Measurements from ENCODE around the gene STAB2. TPM values are rescaled to one million over a fixed set of nuclear protein-coding genes. Genes with fewer than 3 reads are reported as not detected.

STAB2 gene
- total RNA-seq, 1 experiment from 2014 or later = not detected

DNA sequence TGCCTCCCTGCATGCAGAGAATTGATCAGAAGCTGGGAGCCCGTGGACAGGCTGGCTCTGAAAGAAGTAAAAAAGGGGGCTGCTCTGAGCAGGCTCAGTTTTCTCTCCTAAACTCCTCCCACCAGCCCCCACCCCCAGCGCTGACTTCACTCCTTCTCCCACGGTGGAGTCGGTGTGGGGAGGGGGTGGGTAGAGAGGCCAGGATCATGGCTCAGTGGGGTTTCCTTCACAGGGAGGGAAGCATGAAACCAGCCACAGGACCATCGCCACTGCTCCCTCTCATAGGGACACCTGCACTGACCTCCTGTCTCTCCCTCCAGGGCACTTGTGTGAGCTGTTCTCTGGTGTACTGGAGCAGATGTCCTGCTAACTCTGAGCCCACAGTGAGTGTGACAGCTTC, 78.9 kb downstream of the STAB2 start:
- Histone ChIP-seq H3K4me3 (no peak overlapping the region), H3K27me3 (0 out of 2 replicates have a peak, but pooled peaks cover 2% of the 10 kb centered on the region), H3K9me3 (no peaks in the 10 kb centered on the region), H3K36me3 (no peaks in the 10 kb centered on the region)
- DNase-seq = no peak

DNA sequence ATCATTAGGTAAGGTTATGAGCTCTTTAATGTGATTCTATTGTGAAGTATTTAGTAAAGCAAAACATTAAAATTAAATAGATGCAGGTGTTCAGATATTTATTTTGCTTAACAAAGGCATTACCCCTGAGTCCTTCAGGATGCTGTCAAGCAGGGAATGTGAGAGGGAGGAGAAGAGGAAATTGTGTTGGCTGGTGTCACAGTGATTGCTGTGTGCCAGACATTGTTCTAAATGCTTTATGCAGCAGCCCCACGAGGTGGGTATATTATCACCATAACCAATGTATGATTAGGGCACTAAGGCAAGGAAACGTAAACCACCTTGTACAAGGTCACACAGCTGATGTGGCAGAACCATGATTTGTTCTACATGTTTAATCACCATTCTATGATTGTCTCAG, 80.1 kb downstream of the STAB2 start:
- no peak for DNase-seq
- Histone ChIP-seq H3K36me3 (no peaks in the 10 kb centered on the region), H3K9me3 (no peaks in the 10 kb centered on the region), H3K27me3 (0 out of 2 replicates have a peak, but pooled peaks cover 2% of the 10 kb centered on the region), H3K4me3 (no peak overlapping the region)

DNA sequence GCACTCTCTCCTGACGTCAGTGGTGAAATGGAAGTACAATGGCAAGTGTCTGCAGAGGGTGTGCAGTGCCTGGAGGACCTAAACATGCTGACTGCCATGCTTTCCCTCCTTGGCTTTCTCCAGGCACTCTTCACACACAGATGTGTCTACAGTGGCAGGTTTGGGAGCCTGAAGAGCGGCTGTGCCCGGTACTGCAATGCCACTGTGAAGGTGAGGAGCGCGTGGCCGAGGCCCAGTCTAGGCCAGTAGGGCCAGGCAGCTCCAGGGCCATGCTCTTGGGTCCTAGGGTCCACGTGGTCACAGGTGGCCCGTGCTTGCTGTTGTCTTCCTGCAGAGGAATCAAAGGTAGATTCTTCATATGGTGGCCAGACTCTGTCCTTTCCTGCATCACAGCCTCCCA, 81.4 kb downstream of the STAB2 start:
- no peaks in the 10 kb centered on the region for H3K36me3 ChIP-seq
- H3K9me3 ChIP-seq = no peaks in the 10 kb centered on the region
- 0 out of 2 replicates have a peak, but pooled peaks cover 2% of the 10 kb centered on the region for H3K27me3 ChIP-seq
- no peak for DNase-seq
- no peak overlapping the region for H3K4me3 ChIP-seq

DNA sequence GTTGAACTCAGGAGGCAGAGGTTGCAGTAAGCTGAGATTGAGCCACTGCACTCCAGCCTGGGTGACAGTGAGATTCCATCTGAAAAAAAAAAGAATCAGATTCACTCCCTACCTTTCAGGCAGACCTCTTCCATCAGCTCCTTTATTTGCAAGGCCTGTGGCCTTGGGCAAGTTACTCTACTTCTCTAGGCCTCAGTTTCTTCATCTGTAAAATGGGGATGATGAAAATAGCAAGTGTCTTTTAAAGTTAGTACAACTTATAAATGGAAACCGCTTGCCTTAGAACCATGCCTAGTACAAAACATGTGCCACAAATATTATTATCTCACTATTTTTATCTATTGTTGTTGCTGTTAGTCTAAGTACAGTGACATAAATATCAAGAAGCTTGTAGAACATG, 84.3 kb downstream of the STAB2 start:
- DNase-seq = no peak
- H3K4me3 ChIP-seq = no peak overlapping the region
- H3K36me3 ChIP-seq = no peaks in the 10 kb centered on the region
- 0 out of 2 replicates have a peak, but pooled peaks cover 2% of the 10 kb centered on the region for H3K27me3 ChIP-seq
- no peaks in the 10 kb centered on the region for H3K9me3 ChIP-seq

DNA sequence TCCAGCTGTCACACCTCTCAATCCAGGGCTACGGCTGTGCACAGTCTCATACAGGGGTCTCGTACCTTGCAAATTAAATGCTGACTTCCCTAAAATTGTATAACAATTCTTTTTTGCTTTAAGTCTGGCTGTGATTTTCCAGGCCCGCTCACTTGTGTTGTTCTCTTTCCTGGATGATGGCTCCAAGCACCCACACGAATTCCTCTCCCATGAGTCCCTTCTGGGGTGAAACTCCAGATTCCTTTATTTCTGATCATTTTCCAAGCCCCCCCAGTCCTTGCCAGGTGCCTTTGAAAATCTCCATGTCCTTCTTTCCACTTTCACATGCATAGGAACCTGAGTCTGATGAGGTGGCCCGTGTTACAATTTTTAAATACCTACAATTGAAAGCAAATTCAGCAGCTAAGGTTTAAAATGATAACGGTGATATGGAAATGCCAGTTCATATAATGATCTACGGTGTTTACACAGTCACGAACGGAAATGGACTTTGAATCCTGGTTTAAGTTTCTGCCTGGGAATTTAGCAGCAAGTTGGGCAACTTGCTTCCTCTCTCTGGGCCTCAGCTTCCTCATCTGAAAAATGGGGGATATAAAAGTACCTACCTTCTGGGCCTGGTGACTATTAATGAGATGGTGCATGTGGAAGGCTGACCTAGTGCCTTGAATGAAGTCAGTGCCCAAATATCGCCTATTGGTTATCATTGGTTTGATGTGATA, 85.5 kb downstream of the STAB2 start:
- DNase-seq = peak; percentile 15

DNA sequence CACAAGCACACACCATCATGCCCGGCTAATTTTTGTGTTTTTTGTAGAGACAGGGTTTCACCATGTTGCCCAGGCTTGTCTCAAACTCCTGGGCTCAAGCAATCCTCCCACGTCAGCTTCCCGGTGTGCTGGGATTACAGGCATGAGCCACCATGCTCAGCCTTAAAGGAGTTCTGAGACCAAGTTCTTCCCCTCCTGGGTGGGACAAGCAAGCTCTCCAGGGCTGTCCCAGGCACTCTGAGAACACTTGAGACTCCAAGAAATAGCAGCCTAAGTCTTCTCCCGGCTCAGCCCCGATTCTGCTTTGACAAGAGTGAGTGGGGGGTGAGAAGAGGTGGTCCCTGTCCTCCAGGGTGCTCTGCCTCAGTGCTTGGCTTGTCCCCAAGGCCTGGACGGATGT, 86.4 kb downstream of the STAB2 start:
- Histone ChIP-seq H3K9me3 (no peaks in the 10 kb centered on the region), H3K4me3 (no peak overlapping the region), H3K27me3 (no peaks in the 10 kb centered on the region), H3K36me3 (no peaks in the 10 kb centered on the region)
- no peak for DNase-seq

More for the DNA sequence above, 85.5 kb downstream of the STAB2 start:
- H3K36me3 ChIP-seq = no peaks in the 10 kb centered on the region
- H3K9me3 ChIP-seq = no peaks in the 10 kb centered on the region
- no peak overlapping the region for H3K4me3 ChIP-seq
- no peaks in the 10 kb centered on the region for H3K27me3 ChIP-seq

DNA sequence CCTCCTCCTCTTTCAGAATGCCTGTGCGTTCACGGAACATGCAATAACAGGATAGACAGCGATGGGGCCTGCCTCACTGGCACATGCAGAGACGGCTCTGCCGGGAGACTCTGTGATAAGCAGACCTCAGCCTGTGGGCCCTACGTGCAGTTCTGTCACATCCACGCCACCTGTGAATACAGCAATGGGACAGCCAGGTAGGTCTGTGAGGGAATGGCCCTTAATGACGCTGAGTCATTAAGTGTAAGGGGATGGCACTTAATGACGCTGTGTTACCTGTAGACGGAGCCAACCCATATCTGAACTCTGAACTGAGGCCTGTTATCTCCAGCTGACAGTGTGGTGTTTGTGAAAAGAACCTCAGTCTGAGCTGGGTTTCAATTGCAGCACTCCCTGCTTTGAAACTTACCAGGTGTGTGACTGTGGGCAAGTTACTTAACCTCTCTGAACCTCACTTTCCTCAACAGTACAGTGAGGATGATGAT, 86.9 kb downstream of the STAB2 start:
- Histone ChIP-seq H3K9me3 (no peaks in the 10 kb centered on the region), H3K36me3 (no peaks in the 10 kb centered on the region), H3K4me3 (no peak overlapping the region), H3K27me3 (no peaks in the 10 kb centered on the region)
- DNase-seq = no peak

DNA sequence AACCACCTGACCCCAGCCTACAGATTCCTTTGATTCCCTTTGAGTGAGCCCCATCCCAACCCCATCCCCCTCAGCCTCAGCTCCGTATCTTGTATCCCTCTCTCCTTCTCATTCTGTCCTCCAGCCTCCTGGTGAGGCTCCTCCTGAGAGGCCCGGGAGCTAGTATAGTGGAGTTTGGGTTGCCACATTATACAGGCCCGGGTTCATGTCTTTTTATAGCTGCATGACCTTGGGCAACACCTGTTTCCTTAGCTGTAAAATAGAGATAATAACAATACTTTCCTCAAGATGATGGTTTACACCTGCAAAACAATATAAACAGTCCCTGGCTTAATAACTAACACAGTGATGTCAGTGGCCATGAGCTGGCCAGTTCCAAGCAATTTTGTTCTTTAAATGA, 89.8 kb downstream of the STAB2 start:
- Histone ChIP-seq H3K36me3 (no peaks in the 10 kb centered on the region), H3K27me3 (no peaks in the 10 kb centered on the region), H3K4me3 (no peak overlapping the region), H3K9me3 (no peaks in the 10 kb centered on the region)
- DNase-seq = no peak

DNA sequence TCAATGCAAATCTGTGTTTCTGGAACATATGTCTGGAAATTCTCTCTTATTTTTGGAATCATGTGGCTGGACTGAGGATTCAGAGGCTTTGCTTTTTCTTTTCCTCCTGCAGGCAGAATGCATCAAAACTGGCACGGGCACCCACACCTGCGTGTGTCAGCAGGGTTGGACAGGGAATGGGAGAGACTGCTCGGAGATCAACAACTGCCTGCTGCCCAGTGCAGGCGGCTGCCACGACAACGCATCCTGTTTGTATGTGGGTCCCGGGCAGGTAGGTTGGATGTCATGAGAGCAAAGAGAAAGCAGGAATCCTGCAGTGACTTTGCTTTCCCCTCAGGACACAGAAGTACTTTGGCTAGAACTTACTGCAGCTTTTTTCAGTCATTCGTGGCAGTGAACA, 90.3 kb downstream of the STAB2 start:
- no peak for DNase-seq
- Histone ChIP-seq H3K4me3 (no peak overlapping the region), H3K36me3 (no peaks in the 10 kb centered on the region), H3K27me3 (no peaks in the 10 kb centered on the region), H3K9me3 (no peaks in the 10 kb centered on the region)

DNA sequence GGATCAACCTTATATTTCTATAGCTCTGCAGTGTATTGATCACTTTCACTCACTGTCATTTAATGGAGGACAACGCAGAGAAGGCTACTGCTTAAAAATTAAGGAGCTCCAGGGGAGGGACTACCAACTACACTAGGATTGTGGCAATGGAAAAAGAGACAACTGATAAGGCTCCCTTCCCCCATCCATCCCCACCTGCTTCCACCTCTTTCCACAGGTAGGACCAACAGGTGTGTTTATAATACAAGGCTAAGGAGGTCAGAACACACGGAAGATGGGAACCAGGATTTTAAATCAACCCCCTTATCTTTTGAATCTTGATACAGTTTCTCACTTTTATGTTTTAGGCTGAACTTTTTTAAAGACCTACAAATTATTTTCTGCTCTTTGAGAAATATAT, 90.8 kb downstream of the STAB2 start:
- no peaks in the 10 kb centered on the region for H3K9me3 ChIP-seq
- no peaks in the 10 kb centered on the region for H3K27me3 ChIP-seq
- H3K36me3 ChIP-seq = no peaks in the 10 kb centered on the region
- no peak for DNase-seq
- no peak overlapping the region for H3K4me3 ChIP-seq

DNA sequence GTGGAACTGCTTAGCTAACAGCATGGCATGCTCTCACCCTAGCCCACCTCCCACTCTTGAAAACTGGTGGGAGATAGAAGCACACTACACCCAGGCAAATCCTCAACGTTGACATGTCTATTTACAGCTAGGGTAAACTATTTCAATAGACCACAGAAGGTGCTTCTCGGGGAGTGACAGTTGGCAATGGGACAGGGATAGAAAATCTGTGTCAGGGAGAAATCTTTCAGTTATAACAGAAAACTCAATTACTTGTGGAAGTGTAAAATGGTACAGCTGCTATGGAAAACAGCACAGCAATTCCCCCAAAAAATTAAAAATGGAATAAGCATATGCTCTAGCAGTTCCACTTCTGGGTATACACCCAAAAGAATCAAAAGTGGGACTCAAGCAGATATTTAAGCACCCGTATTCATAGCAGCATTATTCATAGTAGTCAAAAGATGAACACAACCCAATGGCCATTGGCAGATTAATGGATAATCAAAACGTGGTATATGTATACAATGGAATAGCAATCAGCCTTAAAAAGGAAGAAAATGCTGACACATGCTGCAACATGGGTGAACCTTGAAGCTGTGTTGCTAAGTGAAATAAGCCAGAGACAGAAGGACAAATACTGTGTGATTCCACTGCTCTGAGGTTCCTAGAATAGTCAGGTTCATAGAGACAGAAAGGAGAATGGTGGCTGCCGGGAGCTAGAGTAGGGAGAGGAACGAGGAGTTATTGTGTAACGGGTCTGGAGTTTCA, 92.5 kb downstream of the STAB2 start:
- H3K36me3 ChIP-seq = no peaks in the 10 kb centered on the region
- no peak overlapping the region for H3K4me3 ChIP-seq
- H3K27me3 ChIP-seq = no peaks in the 10 kb centered on the region
- H3K9me3 ChIP-seq = no peaks in the 10 kb centered on the region
- DNase-seq = no peak

DNA sequence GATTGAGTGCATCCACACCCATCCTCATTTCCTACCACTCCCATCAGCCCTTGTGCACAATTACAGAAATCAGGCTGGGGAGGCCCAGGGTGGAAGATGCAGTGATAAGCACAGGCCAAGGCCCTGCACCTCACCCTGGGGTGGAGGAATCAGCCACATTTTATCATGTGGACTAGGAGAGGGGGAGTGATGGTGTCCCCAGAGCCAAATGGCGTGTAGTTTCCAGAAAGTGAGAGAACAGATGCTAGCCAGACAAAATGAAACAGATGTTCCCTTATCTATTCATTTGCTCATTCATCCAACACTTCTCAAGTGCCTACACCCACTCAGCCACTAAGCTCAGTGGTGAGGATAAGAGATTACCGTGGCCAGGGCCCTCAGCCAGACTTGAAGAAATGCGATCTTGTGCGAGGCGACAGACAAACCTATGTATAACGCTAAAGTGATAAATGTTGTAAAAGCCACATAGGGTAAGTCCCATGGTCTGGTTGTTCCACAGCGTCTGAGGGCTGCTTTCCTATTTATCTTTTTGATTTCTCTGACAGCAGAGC, 93.6 kb downstream of the STAB2 start:
- H3K4me3 ChIP-seq = no peak overlapping the region
- H3K9me3 ChIP-seq = no peaks in the 10 kb centered on the region
- no peaks in the 10 kb centered on the region for H3K27me3 ChIP-seq
- DNase-seq = no peak
- H3K36me3 ChIP-seq = no peaks in the 10 kb centered on the region

DNA sequence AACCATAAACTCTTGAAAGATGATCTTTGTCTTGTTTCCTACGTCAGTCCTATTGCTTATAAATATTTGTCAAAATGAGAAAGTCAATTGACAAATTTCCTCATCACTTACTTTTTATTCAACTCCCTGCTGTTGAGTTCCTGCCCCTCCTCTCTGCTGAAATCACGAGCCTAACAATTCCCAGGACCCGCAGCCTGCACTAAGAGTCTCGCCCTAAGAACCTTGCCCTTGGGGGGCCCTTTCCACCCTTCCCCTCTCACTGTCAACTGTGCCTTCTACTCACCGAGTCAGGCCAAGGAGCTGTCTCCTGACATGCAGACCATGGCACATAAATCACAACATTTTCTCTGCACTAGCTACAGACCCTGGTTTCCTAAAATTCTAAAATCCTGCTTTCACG, 99.0 kb downstream of the STAB2 start:
- no peak for DNase-seq
- no peaks in the 10 kb centered on the region for H3K9me3 ChIP-seq

DNA sequence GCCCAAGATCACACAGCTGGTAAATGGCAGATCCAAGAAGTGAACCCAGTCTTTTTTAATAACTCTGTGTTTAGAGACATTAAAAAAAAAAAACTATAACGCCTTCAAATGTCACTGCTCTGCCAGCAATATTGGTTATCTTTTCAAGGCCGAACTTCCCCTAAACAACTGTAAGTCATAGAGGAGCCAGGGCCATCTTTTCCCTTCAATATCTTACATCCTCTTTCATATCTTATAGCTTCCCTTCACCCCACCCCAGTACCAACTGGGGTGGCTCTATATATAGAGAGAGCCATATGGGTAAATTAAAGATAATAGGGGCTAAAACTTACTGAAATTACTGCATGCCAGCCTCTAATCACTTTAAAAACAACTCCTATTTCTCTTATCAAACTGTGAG, 100.2 kb downstream of the STAB2 start:
- H3K4me3 ChIP-seq = no peak overlapping the region
- no peak for DNase-seq
- no peaks in the 10 kb centered on the region for H3K27me3 ChIP-seq
- H3K36me3 ChIP-seq = no peaks in the 10 kb centered on the region
- H3K9me3 ChIP-seq = no peaks in the 10 kb centered on the region

More for the DNA sequence above, 99.0 kb downstream of the STAB2 start:
- H3K27me3 ChIP-seq = no peaks in the 10 kb centered on the region
- H3K4me3 ChIP-seq = no peak overlapping the region
- H3K36me3 ChIP-seq = no peaks in the 10 kb centered on the region

DNA sequence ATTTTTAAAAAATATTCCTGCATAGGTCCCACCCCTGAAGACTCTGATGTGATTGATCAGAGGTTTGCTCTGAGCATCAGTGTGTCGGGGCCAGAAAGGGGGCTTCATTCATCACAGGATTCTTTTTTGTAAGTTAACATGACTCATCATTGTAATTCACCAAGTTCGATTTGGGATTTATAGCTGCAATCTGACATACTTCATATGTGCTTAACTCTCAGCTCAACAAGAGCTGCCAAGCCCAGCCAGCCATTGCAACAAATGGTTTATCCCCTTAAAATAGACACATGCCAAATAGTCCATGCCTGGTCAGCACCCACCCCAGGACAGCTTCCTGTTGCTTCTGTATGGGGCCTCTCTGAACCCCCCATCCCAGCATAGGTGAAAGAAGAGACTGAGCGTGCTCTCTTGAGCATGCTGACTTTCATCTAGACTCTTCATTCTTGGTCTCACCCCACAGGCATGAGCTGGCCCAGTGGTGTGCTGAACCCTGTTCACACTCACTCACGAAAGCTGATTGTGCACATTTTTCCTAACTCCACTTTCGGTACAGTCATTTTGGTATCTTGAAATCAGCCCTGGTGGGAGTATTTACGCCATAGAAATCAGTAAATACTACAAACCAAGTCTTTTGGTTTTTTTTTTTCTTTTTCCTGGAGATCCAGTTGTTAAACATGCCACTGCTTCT, 101.4 kb downstream of the STAB2 start:
- no peak for DNase-seq

DNA sequence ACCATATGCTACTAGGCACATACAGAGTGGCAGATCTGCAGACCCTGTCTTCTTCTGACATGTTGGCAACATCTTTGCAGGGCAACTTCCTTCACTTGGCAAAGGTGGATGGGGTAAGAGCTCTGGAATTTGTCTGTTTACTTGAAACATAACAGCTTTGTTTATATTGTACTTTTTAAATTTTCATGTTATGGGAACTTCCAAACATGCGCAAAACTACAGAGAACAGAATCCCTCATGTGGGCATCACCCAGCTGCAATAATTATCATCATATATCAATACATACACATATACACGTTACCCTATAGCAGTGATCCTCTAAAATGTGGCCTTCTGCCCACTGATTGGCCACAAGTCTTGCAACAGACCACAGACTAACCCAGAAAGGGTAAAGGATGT, 103.4 kb downstream of the STAB2 start:
- H3K9me3 ChIP-seq = no peaks in the 10 kb centered on the region
- no peak overlapping the region for H3K4me3 ChIP-seq
- H3K36me3 ChIP-seq = no peaks in the 10 kb centered on the region
- no peak for DNase-seq
- H3K27me3 ChIP-seq = no peaks in the 10 kb centered on the region

More for the DNA sequence above, 101.4 kb downstream of the STAB2 start:
- Histone ChIP-seq H3K4me3 (no peak overlapping the region), H3K9me3 (no peaks in the 10 kb centered on the region), H3K27me3 (no peaks in the 10 kb centered on the region), H3K36me3 (no peaks in the 10 kb centered on the region)

DNA sequence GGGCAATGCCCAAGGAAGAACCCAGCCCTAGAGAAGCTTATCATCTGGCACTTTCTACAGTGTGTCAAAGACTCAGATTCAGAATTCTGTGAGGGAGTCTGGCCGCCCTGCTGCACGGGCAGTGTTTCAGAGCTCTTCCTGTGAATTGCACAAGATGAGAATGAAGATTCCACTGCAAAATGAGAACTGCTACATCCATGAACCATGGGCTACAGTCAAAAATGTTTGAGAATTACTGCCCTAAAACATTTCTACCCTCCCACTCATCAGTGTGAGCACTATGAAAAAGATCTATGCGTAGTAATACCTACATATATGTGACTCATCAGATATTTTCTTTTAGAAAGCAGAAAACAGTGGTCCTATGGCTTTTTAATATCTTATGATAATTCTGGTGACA, 104.0 kb downstream of the STAB2 start:
- Histone ChIP-seq H3K36me3 (no peaks in the 10 kb centered on the region), H3K27me3 (no peaks in the 10 kb centered on the region), H3K4me3 (no peak overlapping the region), H3K9me3 (no peaks in the 10 kb centered on the region)
- no peak for DNase-seq
